Stimulated activated CD8-positive, alpha-beta memory T cell treated with anti-CD3 and anti-CD28 coated beads, Interleukin-15, amount 100 ng/mL, for 4 hours (primary cell): ENCODE results near the gene NT5C1A.
A peak's percentile ranks its signal among the peaks of the same experiment; 100 is the strongest.

Source experiments
- DNase-seq, 2 donors: peaks; one replicate each; pipeline ENCODE4 v3.0.0-alpha.2; 2020; ENCODE audit warnings: low read depth in 2 of 2

Gene NT5C1A

GRCh38 chr1:39637361-39637760 lies 34.5 kb downstream of the NT5C1A start:
- DNase-seq, result no peak

DNA sequence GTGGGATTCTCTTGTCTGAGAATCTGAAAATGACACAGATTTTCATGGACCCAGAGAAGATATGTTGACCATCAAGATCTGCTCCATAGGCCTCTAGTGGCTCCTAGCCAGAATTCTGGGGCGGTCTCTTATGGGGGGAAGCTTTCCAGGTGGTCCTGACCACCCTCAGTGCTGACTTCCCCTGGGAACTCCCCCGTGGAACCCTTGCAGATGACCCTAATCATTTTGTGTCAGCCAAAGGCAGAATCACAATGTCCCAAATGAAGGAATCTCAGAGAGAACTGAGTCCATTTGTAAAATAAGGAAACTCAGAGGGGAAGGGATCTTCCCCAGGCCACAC lies 36.1 kb downstream of the NT5C1A start:
- DNase-seq, result no peak

GRCh38 chr1:39635205-39635870 lies 36.6 kb downstream of the NT5C1A start:
- no peak for DNase-seq

- DNase-seq, result no peak
These were observed 38.5 kb downstream of the NT5C1A start for GRCh38 chr1:39633422-39633821.

DNA sequence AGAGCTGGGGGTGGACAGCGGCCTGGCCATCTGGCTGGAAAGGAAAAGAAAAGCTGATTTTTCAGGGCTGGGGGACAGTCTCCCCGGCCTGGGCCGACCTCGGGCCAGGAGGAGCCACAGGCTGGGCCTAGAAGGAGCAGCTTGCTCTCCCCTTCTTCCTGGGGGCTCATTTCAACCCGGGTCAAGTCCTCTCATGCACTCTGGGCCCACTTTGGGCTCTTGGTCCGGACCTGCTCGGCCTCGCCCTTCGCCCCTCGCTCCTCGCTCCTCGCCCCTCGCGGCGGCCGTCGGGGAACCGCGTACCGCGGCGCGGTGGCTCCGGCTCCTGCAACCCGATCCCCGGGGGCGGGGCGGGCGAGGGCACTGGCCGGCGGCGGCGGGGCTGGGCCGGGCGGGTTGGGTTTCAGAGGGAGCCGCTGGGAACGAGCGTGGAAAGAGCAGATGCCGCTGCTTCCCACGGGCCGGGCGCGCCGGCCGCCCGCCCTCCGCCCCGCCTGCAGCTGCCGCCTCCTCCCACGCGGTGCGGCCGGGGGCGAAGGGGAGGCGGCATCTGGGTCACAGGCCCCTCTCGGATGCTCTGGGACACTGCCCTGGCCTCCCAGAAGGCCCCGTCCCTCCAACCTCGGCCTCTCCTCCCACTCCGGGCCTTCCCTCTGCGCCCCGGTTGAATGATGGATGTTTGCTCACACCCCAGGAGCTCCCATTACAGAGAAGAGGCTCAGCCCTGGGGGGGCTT lies 39.1 kb downstream of the NT5C1A start:
- DNase-seq, result no peak

DNA sequence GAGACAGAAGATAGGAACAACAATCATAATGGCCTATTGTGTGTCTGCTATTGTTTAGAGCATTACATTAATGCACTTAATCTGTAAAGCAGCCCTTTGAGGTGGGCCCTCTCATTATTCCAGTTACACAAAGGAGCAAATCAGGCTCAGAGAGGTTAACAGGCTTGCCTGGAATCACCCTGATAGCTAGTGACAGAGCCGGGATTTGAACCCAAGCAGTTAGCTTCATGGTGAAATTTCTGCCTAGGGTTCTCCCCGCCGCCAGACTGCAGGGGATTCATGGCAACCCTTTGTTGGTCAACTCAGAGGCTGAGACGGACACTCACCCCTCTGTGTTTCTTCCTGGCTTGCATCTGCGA lies 39.6 kb downstream of the NT5C1A start:
- no peak for DNase-seq

GRCh38 chr1:39631361-39632322 lies 40.3 kb downstream of the NT5C1A start:
- DNase-seq, result no peak

DNA sequence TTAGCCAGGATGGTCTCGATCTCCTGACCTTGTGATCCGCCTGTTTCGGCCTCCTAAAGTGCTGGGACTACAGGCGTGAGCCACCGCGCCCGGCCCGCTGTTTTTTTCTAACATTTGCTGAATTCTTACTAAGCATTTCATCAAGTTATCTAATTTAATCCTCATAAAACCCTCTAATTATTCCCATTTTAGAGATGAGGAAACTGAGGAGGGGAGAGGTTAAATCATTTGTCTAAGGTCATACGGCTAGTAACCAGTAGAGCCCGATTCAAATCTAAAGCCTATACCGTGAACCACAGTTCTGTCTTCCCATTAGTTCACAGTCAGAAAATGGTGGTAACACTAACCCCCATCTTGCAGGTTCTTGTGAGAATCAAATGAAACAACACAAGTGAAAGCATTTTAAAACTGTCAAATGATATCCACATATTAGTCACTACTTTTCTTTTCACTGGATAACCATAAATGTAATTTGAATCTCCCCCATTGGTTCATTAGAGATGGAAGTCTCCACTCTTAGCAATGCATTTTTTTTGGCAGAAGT lies 43.0 kb downstream of the NT5C1A start:
- no peak for DNase-seq

GRCh38 chr1:39626646-39627045 lies 45.3 kb downstream of the NT5C1A start:
- DNase-seq, result no peak

- DNase-seq, result no peak
These were observed 46.2 kb downstream of the NT5C1A start for GRCh38 chr1:39625462-39626273.

DNA sequence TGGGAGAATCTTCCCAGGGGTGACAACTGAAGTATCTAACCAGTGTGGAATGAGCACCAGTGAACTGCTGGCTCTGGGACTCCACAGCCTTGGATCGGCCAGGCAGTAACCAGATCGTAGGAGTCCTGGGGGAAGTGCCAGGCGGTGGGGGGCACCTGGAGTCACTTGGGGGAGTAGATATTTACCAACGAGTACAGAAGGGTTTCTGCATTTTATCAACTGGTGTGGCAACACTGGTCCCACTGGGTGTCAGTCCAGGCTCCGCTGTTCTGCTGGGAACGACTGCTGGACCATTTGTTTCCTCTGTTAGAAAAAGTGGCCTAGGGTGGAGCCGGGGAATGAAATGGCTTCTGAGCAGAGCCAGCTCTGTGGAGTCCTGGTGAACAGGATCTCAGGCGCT lies 46.9 kb downstream of the NT5C1A start:
- no peak for DNase-seq

GRCh38 chr1:39623053-39623452 lies 48.9 kb downstream of the NT5C1A start:
- DNase-seq, result no peak

DNA sequence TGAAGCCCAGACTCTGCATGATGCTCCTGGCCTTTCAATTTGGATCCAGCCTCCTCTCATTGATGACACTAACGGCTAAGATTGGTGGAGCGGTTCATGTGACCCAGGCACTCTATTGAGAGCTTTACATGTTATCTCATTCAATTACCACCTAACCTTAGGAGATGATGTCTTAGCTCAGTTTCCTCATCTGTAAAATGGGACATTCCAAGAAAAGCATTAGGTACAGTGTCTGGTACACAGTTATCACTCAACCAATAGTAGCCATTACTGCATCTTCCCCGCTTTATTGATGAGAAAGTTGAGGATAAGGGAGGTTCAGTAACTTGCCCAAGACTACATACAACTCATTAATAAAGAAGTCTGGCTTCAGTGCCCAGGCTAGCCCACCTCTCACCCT lies 49.5 kb downstream of the NT5C1A start:
- DNase-seq, result no peak

GRCh38 chr1:39620659-39621165 lies 51.2 kb downstream of the NT5C1A start:
- no peak for DNase-seq

GRCh38 chr1:39617488-39618049 lies 54.3 kb downstream of the NT5C1A start:
- no peak for DNase-seq

DNA sequence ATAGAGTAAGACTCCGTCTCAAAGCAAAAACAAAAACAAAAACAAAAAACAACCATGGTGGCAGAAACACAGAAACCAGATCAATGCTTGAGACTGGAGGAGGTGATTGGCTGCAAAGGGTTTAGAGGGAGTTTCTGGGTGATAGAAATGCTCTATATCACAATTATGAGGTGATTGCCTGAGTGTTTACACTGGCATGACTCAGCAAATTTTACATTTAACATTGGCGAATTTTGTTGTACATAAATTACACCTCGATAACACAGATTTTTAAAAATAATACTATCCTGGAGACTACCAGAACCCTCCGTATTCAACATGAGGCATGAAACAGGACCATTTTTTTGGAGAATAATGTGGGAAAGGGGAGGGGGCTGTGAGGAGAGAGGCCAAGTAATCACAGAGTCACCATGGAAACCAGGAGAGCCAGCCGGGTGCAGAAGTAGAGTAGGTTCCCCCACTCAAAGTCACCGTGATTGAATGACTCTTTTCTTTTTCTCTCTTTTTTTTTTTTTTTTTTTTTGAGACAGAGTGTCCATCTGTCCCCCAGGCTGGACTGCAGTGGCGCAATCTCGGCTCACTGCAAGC lies 56.7 kb downstream of the NT5C1A start:
- DNase-seq, result no peak

GRCh38 chr1:39614488-39614887 lies 57.4 kb downstream of the NT5C1A start:
- no peak for DNase-seq

- DNase-seq, result no peak
These were observed 58.7 kb downstream of the NT5C1A start for GRCh38 chr1:39613250-39613649.

- DNase-seq, result peak; percentile 40 to 48
These were observed 62.1 kb downstream of the NT5C1A start for GRCh38 chr1:39609618-39610331.
